ENCODE measurements around the gene TOX3. TPM values are rescaled to one million over a fixed set of nuclear protein-coding genes. Genes with fewer than 3 reads are reported as not detected.

The TOX3 gene
- total and polyA plus RNA-seq, 2 of the 13 experiments (the other 11 are each of a cell fraction or from before 2014, with no cell fraction given), result 14.5 to 98.6 TPM

DNA sequence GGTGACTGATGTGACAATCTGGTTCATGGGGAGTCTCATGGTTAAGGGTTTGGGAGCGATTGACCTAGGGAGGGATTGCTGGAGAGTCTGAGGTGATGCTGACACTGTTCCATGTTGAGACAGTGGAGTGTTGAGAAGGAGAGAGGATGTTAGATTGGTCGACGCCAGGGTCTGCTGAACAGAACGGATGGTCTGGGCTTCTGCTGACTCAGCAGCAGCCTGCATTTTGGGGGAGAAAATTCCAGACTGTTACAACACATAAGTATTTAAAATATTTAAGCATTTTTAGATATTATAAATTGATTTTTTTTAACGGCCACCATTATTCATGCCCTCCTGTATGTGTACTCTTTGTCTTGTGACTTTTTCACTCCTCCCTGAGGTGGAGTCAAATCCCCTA, 107.2 kb downstream of the TOX3 start:
- DNase-seq (ENCODE audit: low spot score) (no peak), FAIRE-seq (no peak), ATAC-seq (peak; percentile 38)
- Histone ChIP-seq H3K27ac (ENCODE audit: extremely low read length, insufficient read depth, low read length) (no peak overlapping the region), H3K4me1 (ENCODE audit: insufficient read depth, low read length) (peaks cover 10% of the 10 kb centered on the region), H3K36me3 (replicated peaks in 1 of 2; ENCODE audit: control insufficient read depth in 1 of 2, insufficient read depth in 2 of 2, low read length in 2 of 2) (peaks cover 25 to 55% of the 10 kb centered on the region in 2 experiments), H3K4me2 (ENCODE audit: low read depth, low read length) (no peak overlapping the region), H3K4me3 (replicated peaks in 1 of 3; ENCODE audit: insufficient read depth in 1 of 3, low read depth in 2 of 3, low read length in 3 of 3) (no peak overlapping the region), H4K20me1 (ENCODE audit: insufficient read depth, low read length) (no peaks in the 10 kb centered on the region; the same call in 1 of the 2 replicates), H3K9me3 (ENCODE audit: low read length) (no peaks in the 10 kb centered on the region), H3K9ac (ENCODE audit: insufficient read depth, low read depth, low read length) (no peak overlapping the region), H2AFZ (ENCODE audit: low read length) (no peak overlapping the region), H3K27me3 (ENCODE audit: control insufficient read depth in 1 of 2, insufficient read depth in 2 of 2, low read length in 2 of 2) (no peaks in the 10 kb centered on the region), H3K79me2 (ENCODE audit: insufficient read depth, low read length) (no peaks in the 10 kb centered on the region)
- TF ChIP-seq SP2 (CRISPR knock-in tag; IDR thresholded peaks at IDR 0.05) (no peak), MAFF (IDR thresholded peaks at IDR 0.05; ENCODE audit: low read depth, low read length) (peak; percentile 94), ZBTB3 (CRISPR knock-in tag; IDR thresholded peaks at IDR 0.05; ENCODE audit: borderline replicate concordance, low read depth) (no peak), ZNF790 (CRISPR knock-in tag; IDR thresholded peaks at IDR 0.05; ENCODE audit: borderline replicate concordance) (no peak), MAFK (conservative IDR thresholded peaks at IDR 0.05 in 1 of 2, IDR thresholded peaks at IDR 0.05 in 1 of 2; ENCODE audit: low read length in 2 of 2) (peak; percentile 96 to 98)
- ChIA-PET POLR2A (no interaction called here), CTCF (ENCODE audit: low intra/inter-chr PET ratio, low total read pairs) (no interaction called here)
- in situ Hi-C loops (cut with HindIII; ENCODE audit: extremely low pct_ligation_motif_present, low pct_unique_long_range_greater_than_20kb), result loop anchor here (25.0 kb wide), 1 partner anchor 423 kb away; no protein-coding TSS in a partner anchor
- intact Hi-C loops (cut with micrococcal nuclease; ENCODE audit: unreplicated experiment), result loop anchor here (5.0 kb wide), 1 partner anchor 108 kb away; the partner anchor contains the start of gene TOX3
- over 99% methylated on average over 5 of the region's 5 CpGs for WGBS (ENCODE audit: low lambda C conversion rate)
- BruUV-seq (replicated peaks), result no TSS peak

DNA sequence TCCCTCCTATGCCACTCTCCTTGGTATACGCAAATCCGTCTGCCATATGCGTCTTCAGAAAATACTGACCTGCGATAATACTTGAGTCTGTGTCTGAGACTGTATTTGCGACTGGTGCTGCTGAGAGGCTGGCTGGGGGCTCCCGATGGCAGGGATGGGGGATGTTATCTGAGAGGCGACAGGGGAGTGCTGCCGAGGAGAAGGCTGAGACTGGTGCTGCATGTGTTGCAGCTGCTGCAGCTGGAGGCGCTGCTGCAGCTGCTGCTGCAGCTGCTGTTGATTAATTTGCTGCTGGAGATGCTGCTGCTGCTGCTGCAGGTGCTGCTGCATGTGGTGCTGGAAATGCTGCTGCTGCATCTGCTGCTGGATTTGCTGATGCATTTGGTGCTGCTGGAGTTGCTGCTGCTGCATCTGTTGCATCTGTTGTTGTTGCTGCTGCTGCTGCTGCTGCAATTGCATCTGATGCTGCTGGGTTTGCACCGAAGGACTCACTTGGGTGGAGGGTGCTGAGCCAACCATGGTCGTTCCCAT, 107.7 kb downstream of the TOX3 start:
- POLR2A ChIA-PET, result no interaction called here
- no peaks in the 10 kb centered on the region; the same call in 1 of the 2 replicates for H4K20me1 ChIP-seq (ENCODE audit: insufficient read depth, low read length)
- in situ Hi-C loops (cut with HindIII; ENCODE audit: extremely low pct_ligation_motif_present, low pct_unique_long_range_greater_than_20kb) (loop anchor here (25.0 kb wide), 1 partner anchor 423 kb away; no protein-coding TSS in a partner anchor), intact Hi-C loops (cut with micrococcal nuclease; ENCODE audit: unreplicated experiment) (loop anchor here (5.0 kb wide), 1 partner anchor 108 kb away; the partner anchor contains the start of gene TOX3)
- H3K36me3 ChIP-seq (replicated peaks in 1 of 2; ENCODE audit: control insufficient read depth in 1 of 2, insufficient read depth in 2 of 2, low read length in 2 of 2), result peaks cover 22 to 50% of the 10 kb centered on the region in 2 experiments
- DNase-seq (ENCODE audit: low spot score) (no peak), FAIRE-seq (no peak), ATAC-seq (no peak; the same call in 2 of the 3 replicates)
- peaks cover 10% of the 10 kb centered on the region for H3K4me1 ChIP-seq (ENCODE audit: insufficient read depth, low read length)
- CTCF ChIA-PET (ENCODE audit: low intra/inter-chr PET ratio, low total read pairs), result no interaction called here
- no peaks in the 10 kb centered on the region for H3K79me2 ChIP-seq (ENCODE audit: insufficient read depth, low read length)
- no peak overlapping the region for H3K4me2 ChIP-seq (ENCODE audit: low read depth, low read length)
- H3K27ac ChIP-seq (ENCODE audit: extremely low read length, insufficient read depth, low read length), result no peak overlapping the region
- no peaks in the 10 kb centered on the region for H3K9me3 ChIP-seq (ENCODE audit: low read length)
- BruUV-seq (replicated peaks), result no TSS peak
- no peak overlapping the region for H3K9ac ChIP-seq (ENCODE audit: insufficient read depth, low read depth, low read length)
- no peak overlapping the region for H3K4me3 ChIP-seq (replicated peaks in 1 of 3; ENCODE audit: insufficient read depth in 1 of 3, low read depth in 2 of 3, low read length in 3 of 3)
- WGBS (ENCODE audit: low lambda C conversion rate), result 98% methylated on average over 11 of the region's 11 CpGs
- H2AFZ ChIP-seq (ENCODE audit: low read length), result no peak overlapping the region
- no peak for TF ChIP-seq SP1 (IDR thresholded peaks at IDR 0.05)
- TF ChIP-seq SP1 (CRISPR knock-in tag; IDR thresholded peaks at IDR 0.05), result no peak
- TF ChIP-seq HDAC6 (IDR thresholded peaks at IDR 0.05; ENCODE audit: low read depth, low read length), result no peak
- TF ChIP-seq, protein P1, sequence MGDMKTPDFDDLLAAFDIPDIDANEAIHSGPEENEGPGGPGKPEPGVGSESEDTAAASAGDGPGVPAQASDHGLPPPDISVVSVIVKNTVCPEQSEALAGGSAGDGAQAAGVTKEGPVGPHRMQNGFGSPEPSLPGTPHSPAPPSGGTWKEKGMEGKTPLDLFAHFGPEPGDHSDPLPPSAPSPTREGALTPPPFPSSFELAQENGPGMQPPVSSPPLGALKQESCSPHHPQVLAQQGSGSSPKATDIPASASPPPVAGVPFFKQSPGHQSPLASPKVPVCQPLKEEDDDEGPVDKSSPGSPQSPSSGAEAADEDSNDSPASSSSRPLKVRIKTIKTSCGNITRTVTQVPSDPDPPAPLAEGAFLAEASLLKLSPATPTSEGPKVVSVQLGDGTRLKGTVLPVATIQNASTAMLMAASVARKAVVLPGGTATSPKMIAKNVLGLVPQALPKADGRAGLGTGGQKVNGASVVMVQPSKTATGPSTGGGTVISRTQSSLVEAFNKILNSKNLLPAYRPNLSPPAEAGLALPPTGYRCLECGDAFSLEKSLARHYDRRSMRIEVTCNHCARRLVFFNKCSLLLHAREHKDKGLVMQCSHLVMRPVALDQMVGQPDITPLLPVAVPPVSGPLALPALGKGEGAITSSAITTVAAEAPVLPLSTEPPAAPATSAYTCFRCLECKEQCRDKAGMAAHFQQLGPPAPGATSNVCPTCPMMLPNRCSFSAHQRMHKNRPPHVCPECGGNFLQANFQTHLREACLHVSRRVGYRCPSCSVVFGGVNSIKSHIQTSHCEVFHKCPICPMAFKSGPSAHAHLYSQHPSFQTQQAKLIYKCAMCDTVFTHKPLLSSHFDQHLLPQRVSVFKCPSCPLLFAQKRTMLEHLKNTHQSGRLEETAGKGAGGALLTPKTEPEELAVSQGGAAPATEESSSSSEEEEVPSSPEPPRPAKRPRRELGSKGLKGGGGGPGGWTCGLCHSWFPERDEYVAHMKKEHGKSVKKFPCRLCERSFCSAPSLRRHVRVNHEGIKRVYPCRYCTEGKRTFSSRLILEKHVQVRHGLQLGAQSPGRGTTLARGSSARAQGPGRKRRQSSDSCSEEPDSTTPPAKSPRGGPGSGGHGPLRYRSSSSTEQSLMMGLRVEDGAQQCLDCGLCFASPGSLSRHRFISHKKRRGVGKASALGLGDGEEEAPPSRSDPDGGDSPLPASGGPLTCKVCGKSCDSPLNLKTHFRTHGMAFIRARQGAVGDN (CRISPR knock-in tag; IDR thresholded peaks at IDR 0.05), result peak; percentile 19
- no peak for TF ChIP-seq NCOA1 (CRISPR knock-in tag; IDR thresholded peaks at IDR 0.05)
- no peak for TF ChIP-seq MTF2 (CRISPR knock-in tag; IDR thresholded peaks at IDR 0.05; ENCODE audit: borderline replicate concordance)
- TF ChIP-seq KDM2A (CRISPR knock-in tag; IDR thresholded peaks at IDR 0.05; ENCODE audit: borderline replicate concordance, low read depth), result no peak
- no peak for TF ChIP-seq KDM3A (CRISPR knock-in tag; IDR thresholded peaks at IDR 0.05; ENCODE audit: low read depth)
- TF ChIP-seq PHF20 (CRISPR knock-in tag; IDR thresholded peaks at IDR 0.05), result no peak
- no peak for TF ChIP-seq PHF8 (CRISPR knock-in tag; IDR thresholded peaks at IDR 0.05)
- peak; percentile 81 for TF ChIP-seq AGO2 (optimal IDR thresholded peaks at IDR 0.05; ENCODE audit: low read depth, low read length)
- H3K27me3 ChIP-seq (ENCODE audit: control insufficient read depth in 1 of 2, insufficient read depth in 2 of 2, low read length in 2 of 2), result no peaks in the 10 kb centered on the region
